Panc1 (cell line): ENCODE results near the gene CA10. TPM values are rescaled to one million over a fixed set of nuclear protein-coding genes. Genes with fewer than 3 reads are reported as not detected.

Experiments used
- ATAC-seq: fragments of 200-7000 bp; cut with Tn5 transposase; 2 replicates; pipeline ENCODE4 v1.9.1; 2020; ENCODE audit warnings: mild to moderate bottlenecking, moderate library complexity
- BruUV-seq: library from RNA; stranded (reverse); fragments of 400-500 nt; replicated peaks from 2 replicates; lab custom pipeline; 2021; lab: Mats Ljungman, UMichigan
- CTCF ChIA-PET: fragments of 300-600 bp; sonication (Branson Sonifier 250); formaldehyde crosslinking; loops from one replicate; lab custom pipeline; 2022; ENCODE audit warnings: antibody characterized with exemption; lab: Charles Lee
- POLR2A ChIA-PET: fragments of 300-600 bp; sonication (Branson Sonifier 250); formaldehyde crosslinking; loops from one replicate; lab custom pipeline; 2022; ENCODE audit warnings: antibody characterized with exemption; lab: Charles Lee
- DNase-seq: peaks from one replicate; pipeline ENCODE4 v3.0.0-alpha.2; 2010; ENCODE audit warnings: low read depth, low spot score
- H3K27ac ChIP-seq: 2 replicates; pipeline ENCODE4 v1.5.1; 2011; ENCODE audit warnings: mild to moderate bottlenecking, low read length, inconsistent platforms
- H3K27me3 ChIP-seq: fragments of 200-500 bp; sonication (Bioruptor generic); 2 replicates; pipeline ENCODE4 v1.6.0; 2014; ENCODE audit warnings: low read length, inconsistent platforms; ENCODE audit not compliant: control insufficient read depth, insufficient read depth
- H3K36me3 ChIP-seq: fragments of 200-500 bp; sonication (Bioruptor generic); 2 replicates; pipeline ENCODE4 v1.5.1; 2014; ENCODE audit warnings: inconsistent platforms, mild to moderate bottlenecking, low read length, moderate library complexity; ENCODE audit not compliant: control insufficient read depth, insufficient read depth
- H3K4me1 ChIP-seq: 2 replicates; pipeline ENCODE4 v1.5.1; 2011; ENCODE audit warnings: inconsistent platforms, mild to moderate bottlenecking, low read length, moderate library complexity; ENCODE audit not compliant: control insufficient read depth, insufficient read depth
- H3K4me3 ChIP-seq, 2 experiments: 2 replicates each; pipeline ENCODE4 v1.5.1; 2011 to 2012; ENCODE audit warnings: low read depth in 2 of 2, low read length in 2 of 2, mild to moderate bottlenecking in 2 of 2, inconsistent platforms in 1 of 2, moderate library complexity in 1 of 2
- H3K9me3 ChIP-seq: fragments of 200-500 bp; sonication (Bioruptor generic); 2 replicates; pipeline ENCODE4 v1.5.1; 2014; ENCODE audit warnings: low read depth, mild to moderate bottlenecking, inconsistent platforms, low read length, moderate library complexity; ENCODE audit not compliant: control insufficient read depth, insufficient read depth
- CTCF ChIP-seq: fragments of 450-650 bp; IDR thresholded peaks from 2 replicates; pipeline ENCODE4 v1.5.1; 2017; ENCODE audit warnings: mild to moderate bottlenecking
- POLR2AphosphoS5 ChIP-seq: IDR thresholded peaks from 2 replicates; pipeline ENCODE4 v1.6.1; 2012; ENCODE audit warnings: mild to moderate bottlenecking, low read depth, low read length, moderate library complexity
- SIN3A ChIP-seq: IDR thresholded peaks from 2 replicates; pipeline ENCODE4 v1.6.1; 2012; ENCODE audit warnings: low read depth, mild to moderate bottlenecking, low read length, moderate library complexity, borderline replicate concordance; ENCODE audit not compliant: insufficient read depth
- TCF7L2 ChIP-seq: IDR thresholded peaks from 2 replicates; pipeline ENCODE4 v1.6.1; 2011; ENCODE audit warnings: mild to moderate bottlenecking, low read depth, low read length, inconsistent platforms
- in situ Hi-C: cut with HindIII; loops from 2 replicates; pipeline ENCODE4 v1.10.0; 2016; ENCODE audit warnings: low sequenced_read_pairs, low pct_unique_long_range_greater_than_20kb
- intact Hi-C: fragments of 100-400 bp; cut with micrococcal nuclease; formaldehyde crosslinking; loops from one replicate; pipeline ENCODE4 v1.10.0; 2022; ENCODE audit not compliant: unreplicated experiment
- total RNA-seq: library from RNA; stranded (reverse); gene quantifications from one replicate; pipeline ENCODE4 v1.2.1, GENCODE V29; 2021; ENCODE audit not compliant: unreplicated experiment
- TF ChIP-seq, protein P1 (sequence below), 2 experiments: IDR thresholded peaks; 2 replicates each; pipeline ENCODE4 v1.6.1; 2011 to 2012; ENCODE audit warnings: low read depth in 2 of 2, control low read depth in 1 of 2, low read length in 1 of 2, mild to moderate bottlenecking in 1 of 2, moderate library complexity in 1 of 2; ENCODE audit not compliant: insufficient read depth in 1 of 2

CA10 gene
- total RNA-seq, 1 experiment from 2014 or later: not detected

DNA sequence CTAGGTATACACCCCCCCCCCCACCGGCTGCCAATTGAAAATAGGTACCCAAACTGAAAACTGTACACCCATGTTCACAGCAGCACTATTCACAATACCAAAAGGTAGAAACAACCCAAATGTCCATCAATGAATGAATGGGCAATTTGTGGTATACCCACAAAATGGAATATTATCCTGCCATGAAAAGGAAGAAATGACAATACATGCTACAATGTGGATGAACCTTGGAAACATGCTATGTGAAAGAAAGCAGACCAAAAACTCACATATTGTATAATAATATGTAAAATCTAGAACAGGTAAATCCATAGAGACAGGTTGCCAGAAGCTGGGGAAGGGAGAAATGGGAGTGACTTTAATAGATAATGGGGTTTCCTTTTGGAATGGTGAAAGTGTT lies 480.6 kb downstream of the CA10 start:
- intact Hi-C loops (no loop called here), in situ Hi-C loops (no loop called here)
- CTCF ChIA-PET: no interaction called here
- Histone ChIP-seq H3K4me1 (no peaks in the 10 kb centered on the region), H3K9me3 (no peaks in the 10 kb centered on the region), H3K27ac (no peak overlapping the region), H3K4me3 (no peak overlapping the region), H3K36me3 (no peaks in the 10 kb centered on the region), H3K27me3 (peaks cover 8% of the 10 kb centered on the region)
- DNase-seq (no peak), ATAC-seq (no peak)
- TF ChIP-seq SIN3A: no peak
- BruUV-seq: no TSS peak
- POLR2A ChIA-PET: no interaction called here

DNA sequence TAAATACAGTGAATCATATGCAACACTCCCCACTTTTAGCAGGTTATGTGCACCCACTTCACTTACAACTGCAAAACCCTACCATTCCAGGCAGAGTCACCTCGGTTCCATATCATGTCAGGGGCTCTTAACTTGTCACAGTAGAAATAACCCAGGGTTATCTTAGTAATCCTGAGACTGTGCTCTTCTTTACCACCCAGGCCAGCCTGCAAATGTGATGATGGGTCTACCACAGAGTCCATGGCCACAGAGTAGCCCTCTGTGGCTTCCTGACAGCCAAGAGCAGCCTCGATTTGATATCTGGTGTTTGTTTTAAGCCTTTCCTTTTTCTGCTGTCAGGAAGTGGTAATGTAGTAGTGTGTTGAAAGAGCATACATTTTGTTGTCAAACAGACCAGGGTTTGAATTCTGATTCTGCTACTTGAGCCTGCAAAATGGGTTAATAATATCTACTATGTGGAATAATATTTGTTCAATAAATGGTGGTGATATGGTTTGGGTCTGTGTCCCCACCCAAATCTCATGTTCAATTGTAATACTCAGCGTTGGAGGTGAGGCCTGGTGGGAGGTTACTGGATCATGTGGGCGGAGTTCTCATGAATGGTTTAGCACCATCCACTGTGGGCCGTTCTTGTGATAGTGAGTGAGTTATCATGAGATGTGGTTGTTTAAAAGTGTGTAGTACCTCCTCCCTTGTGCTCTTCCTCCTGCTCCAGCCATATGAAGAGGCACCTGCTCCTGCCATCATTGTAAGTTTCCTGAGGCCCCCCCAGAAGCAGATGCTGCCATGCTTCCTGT lies 481.6 kb downstream of the CA10 start:
- DNase-seq: no peak
- H3K9me3 ChIP-seq: no peaks in the 10 kb centered on the region
- CTCF ChIA-PET: no interaction called here
- no peak for TF ChIP-seq POLR2AphosphoS5
- no peak for TF ChIP-seq TCF7L2
- TF ChIP-seq SIN3A: no peak
- no peaks in the 10 kb centered on the region for H3K36me3 ChIP-seq
- H3K4me1 ChIP-seq: no peaks in the 10 kb centered on the region
- ATAC-seq: no peak
- no TSS peak for BruUV-seq
- peaks cover 3% of the 10 kb centered on the region for H3K27me3 ChIP-seq
- H3K4me3 ChIP-seq: no peak overlapping the region
- no peak overlapping the region for H3K27ac ChIP-seq
- intact Hi-C loops: no loop called here
- POLR2A ChIA-PET: no interaction called here
- in situ Hi-C loops: no loop called here

- ChIA-PET POLR2A (no interaction called here), CTCF (no interaction called here)
Measured at GRCh38 chr17:51674579-51675255, 483.8 kb downstream of the CA10 start.

More at GRCh38 chr17:51674579-51675255, 483.8 kb downstream of the CA10 start:
- no TSS peak for BruUV-seq
- in situ Hi-C loops (no loop called here), intact Hi-C loops (no loop called here)
- H3K4me1 ChIP-seq: no peaks in the 10 kb centered on the region
- no peak for DNase-seq
- no peaks in the 10 kb centered on the region for H3K36me3 ChIP-seq
- no peak overlapping the region for H3K27ac ChIP-seq
- TF ChIP-seq SIN3A (no peak), POLR2AphosphoS5 (no peak), CTCF (no peak), TCF7L2 (no peak)
- TF ChIP-seq, protein P1, sequence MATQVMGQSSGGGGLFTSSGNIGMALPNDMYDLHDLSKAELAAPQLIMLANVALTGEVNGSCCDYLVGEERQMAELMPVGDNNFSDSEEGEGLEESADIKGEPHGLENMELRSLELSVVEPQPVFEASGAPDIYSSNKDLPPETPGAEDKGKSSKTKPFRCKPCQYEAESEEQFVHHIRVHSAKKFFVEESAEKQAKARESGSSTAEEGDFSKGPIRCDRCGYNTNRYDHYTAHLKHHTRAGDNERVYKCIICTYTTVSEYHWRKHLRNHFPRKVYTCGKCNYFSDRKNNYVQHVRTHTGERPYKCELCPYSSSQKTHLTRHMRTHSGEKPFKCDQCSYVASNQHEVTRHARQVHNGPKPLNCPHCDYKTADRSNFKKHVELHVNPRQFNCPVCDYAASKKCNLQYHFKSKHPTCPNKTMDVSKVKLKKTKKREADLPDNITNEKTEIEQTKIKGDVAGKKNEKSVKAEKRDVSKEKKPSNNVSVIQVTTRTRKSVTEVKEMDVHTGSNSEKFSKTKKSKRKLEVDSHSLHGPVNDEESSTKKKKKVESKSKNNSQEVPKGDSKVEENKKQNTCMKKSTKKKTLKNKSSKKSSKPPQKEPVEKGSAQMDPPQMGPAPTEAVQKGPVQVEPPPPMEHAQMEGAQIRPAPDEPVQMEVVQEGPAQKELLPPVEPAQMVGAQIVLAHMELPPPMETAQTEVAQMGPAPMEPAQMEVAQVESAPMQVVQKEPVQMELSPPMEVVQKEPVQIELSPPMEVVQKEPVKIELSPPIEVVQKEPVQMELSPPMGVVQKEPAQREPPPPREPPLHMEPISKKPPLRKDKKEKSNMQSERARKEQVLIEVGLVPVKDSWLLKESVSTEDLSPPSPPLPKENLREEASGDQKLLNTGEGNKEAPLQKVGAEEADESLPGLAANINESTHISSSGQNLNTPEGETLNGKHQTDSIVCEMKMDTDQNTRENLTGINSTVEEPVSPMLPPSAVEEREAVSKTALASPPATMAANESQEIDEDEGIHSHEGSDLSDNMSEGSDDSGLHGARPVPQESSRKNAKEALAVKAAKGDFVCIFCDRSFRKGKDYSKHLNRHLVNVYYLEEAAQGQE (IDR thresholded peaks at IDR 0.05; ENCODE audit: insufficient read depth in 1 of 2, low read depth in 2 of 2, low read length in 1 of 2): no peak
- ATAC-seq: no peak
- H3K9me3 ChIP-seq: no peaks in the 10 kb centered on the region
- H3K4me3 ChIP-seq: no peak overlapping the region
- peaks cover 2% of the 10 kb centered on the region for H3K27me3 ChIP-seq
